WTC11 (cell line): ENCODE data around the gene FGF13. TPM values are rescaled to one million over a fixed set of nuclear protein-coding genes. Genes with fewer than 3 reads are reported as not detected.

Source experiments
- ATAC-seq: fragments of 200-7000 bp; cut with Tn5 transposase; 2 replicates; pipeline ENCODE4 v1.10.0; 2021; ENCODE audit warnings: mild to moderate bottlenecking, moderate library complexity
- CTCF ChIA-PET: fragments of 300-600 bp; sonication (Branson Sonifier 250); formaldehyde crosslinking; loops from one replicate; lab custom pipeline; 2021; ENCODE audit warnings: antibody characterized with exemption; lab: Charles Lee
- POLR2A ChIA-PET: fragments of 350-600 bp; sonication (Branson Sonifier 250); formaldehyde crosslinking; loops from one replicate; lab custom pipeline; 2021; ENCODE audit warnings: antibody characterized with exemption; lab: Charles Lee
- DNase-seq: peaks from one replicate; pipeline ENCODE4 v3.0.0; 2021; ENCODE audit warnings: low spot score
- H3K27ac Mint-ChIP-seq: 2 replicates; pipeline ENCODE4 v1.8.0; 2021; ENCODE audit warnings: mixed read lengths
- H3K27me3 Mint-ChIP-seq: 2 replicates; pipeline ENCODE4 v1.8.0; 2021; ENCODE audit warnings: low read depth, mild to moderate bottlenecking, moderate library complexity, mixed read lengths
- H3K36me3 Mint-ChIP-seq: 2 replicates; pipeline ENCODE4 v1.8.0; 2021; ENCODE audit warnings: mixed read lengths
- H3K4me1 Mint-ChIP-seq: 2 replicates; pipeline ENCODE4 v1.8.0; 2022; ENCODE audit warnings: mixed read lengths
- H3K4me3 Mint-ChIP-seq: 2 replicates; pipeline ENCODE4 v1.8.0; 2021; ENCODE audit warnings: mild to moderate bottlenecking, moderate library complexity, mixed read lengths
- H3K9me3 Mint-ChIP-seq: 2 replicates; pipeline ENCODE4 v1.8.0; 2021; ENCODE audit warnings: mixed read lengths
- ATF1 ChIP-seq: sonication (generic); formaldehyde crosslinking; IDR thresholded peaks from 2 replicates; pipeline ENCODE4 v1.8.1; 2023; ENCODE audit warnings: mild to moderate bottlenecking, moderate library complexity, missing genetic modification reagents
- CREM ChIP-seq: sonication (generic); formaldehyde crosslinking; IDR thresholded peaks from 2 replicates; pipeline ENCODE4 v1.8.1; 2022; ENCODE audit warnings: mild to moderate bottlenecking, missing genetic modification reagents, moderate library complexity
- E2F5 ChIP-seq: sonication (generic); formaldehyde crosslinking; IDR thresholded peaks from 2 replicates; pipeline ENCODE4 v1.8.1; 2022; ENCODE audit warnings: mild to moderate bottlenecking, moderate library complexity, missing genetic modification reagents
- HMGA2 ChIP-seq: fragments of 250-450 bp; sonication (Bioruptor Pico); IDR thresholded peaks from 2 replicates; pipeline ENCODE4 v1.4.0; 2021; ENCODE audit warnings: mild to moderate bottlenecking, moderate library complexity
- IRF2 ChIP-seq: sonication (generic); formaldehyde crosslinking; IDR thresholded peaks from 2 replicates; pipeline ENCODE4 v1.8.0; 2022; ENCODE audit warnings: low read depth, missing genetic modification reagents, borderline replicate concordance
- JUN ChIP-seq: sonication (generic); formaldehyde crosslinking; IDR thresholded peaks from 2 replicates; pipeline ENCODE4 v1.8.0; 2023; ENCODE audit warnings: mild to moderate bottlenecking, missing genetic modification reagents
- MYBL2 ChIP-seq: sonication (generic); formaldehyde crosslinking; IDR thresholded peaks from 2 replicates; pipeline ENCODE4 v1.8.1; 2023; ENCODE audit warnings: mild to moderate bottlenecking, moderate library complexity, missing genetic modification reagents
- NFATC4 ChIP-seq: fragments of 250-450 bp; sonication (Bioruptor Pico); IDR thresholded peaks from 2 replicates; pipeline ENCODE4 v1.9.0; 2021; ENCODE audit warnings: mild to moderate bottlenecking
- NFYB ChIP-seq: sonication (generic); formaldehyde crosslinking; conservative IDR thresholded peaks from 2 replicates; pipeline ENCODE4 v1.8.0; 2022; ENCODE audit warnings: low read depth, missing genetic modification reagents
- NR1H2 ChIP-seq: sonication (generic); formaldehyde crosslinking; IDR thresholded peaks from 2 replicates; pipeline ENCODE4 v1.9.0; 2021; ENCODE audit warnings: mild to moderate bottlenecking, moderate library complexity, missing genetic modification reagents
- NR2C2 ChIP-seq: sonication (generic); formaldehyde crosslinking; IDR thresholded peaks from 2 replicates; pipeline ENCODE4 v1.8.0; 2022; ENCODE audit warnings: mild to moderate bottlenecking, missing genetic modification reagents
- NR3C1 ChIP-seq: sonication (generic); formaldehyde crosslinking; conservative IDR thresholded peaks from 2 replicates; pipeline ENCODE4 v1.8.1; 2023; ENCODE audit warnings: low read depth, mild to moderate bottlenecking, missing genetic modification reagents
- PRRX2 ChIP-seq: fragments of 250-450 bp; sonication (Bioruptor Pico); IDR thresholded peaks from 2 replicates; pipeline ENCODE4 v1.8.0; 2021; ENCODE audit warnings: mild to moderate bottlenecking
- SMAD4 ChIP-seq: sonication (generic); formaldehyde crosslinking; IDR thresholded peaks from 2 replicates; pipeline ENCODE4 v1.8.0; 2022; ENCODE audit warnings: mild to moderate bottlenecking, missing genetic modification reagents
- TCF7 ChIP-seq: sonication (generic); formaldehyde crosslinking; IDR thresholded peaks from 2 replicates; pipeline ENCODE4 v1.8.0; 2022; ENCODE audit warnings: mild to moderate bottlenecking, low read depth, missing genetic modification reagents, moderate library complexity
- TEAD1 ChIP-seq: sonication (generic); formaldehyde crosslinking; IDR thresholded peaks from 2 replicates; pipeline ENCODE4 v1.8.0; 2022; ENCODE audit warnings: mild to moderate bottlenecking, missing genetic modification reagents
- TP53 ChIP-seq: sonication (generic); formaldehyde crosslinking; IDR thresholded peaks from 2 replicates; pipeline ENCODE4 v1.8.1; 2023; ENCODE audit warnings: mild to moderate bottlenecking, missing genetic modification reagents
- ZNF396 ChIP-seq: fragments of 250-450 bp; sonication (Bioruptor Pico); IDR thresholded peaks from 2 replicates; pipeline ENCODE4 v1.8.0; 2021; ENCODE audit warnings: mild to moderate bottlenecking, moderate library complexity, borderline replicate concordance
- ZNF423 ChIP-seq: fragments of 250-450 bp; sonication (Bioruptor Pico); IDR thresholded peaks from 2 replicates; pipeline ENCODE4 v2.1.2; 2022; ENCODE audit warnings: mild to moderate bottlenecking, moderate library complexity
- total RNA-seq: library from RNA; stranded (reverse); gene quantifications from 3 replicates; pipeline ENCODE4 v1.2.3, GENCODE V29; 2021
- TF ChIP-seq, protein P1 (sequence below): sonication (generic); formaldehyde crosslinking; IDR thresholded peaks from 2 replicates; pipeline ENCODE4 v1.8.0; 2022; ENCODE audit warnings: mild to moderate bottlenecking, missing genetic modification reagents
- TF ChIP-seq, protein P2 (sequence below): sonication (generic); formaldehyde crosslinking; IDR thresholded peaks from 2 replicates; pipeline ENCODE4 v1.8.1; 2022; ENCODE audit warnings: missing genetic modification reagents, borderline replicate concordance
- TF ChIP-seq, protein P3 (sequence below): sonication (generic); formaldehyde crosslinking; IDR thresholded peaks from 2 replicates; pipeline ENCODE4 v1.8.1; 2023; ENCODE audit warnings: mild to moderate bottlenecking, missing genetic modification reagents, borderline replicate concordance

FGF13 gene
- total RNA-seq, 1 experiment from 2014 or later, result 32.1 TPM

DNA sequence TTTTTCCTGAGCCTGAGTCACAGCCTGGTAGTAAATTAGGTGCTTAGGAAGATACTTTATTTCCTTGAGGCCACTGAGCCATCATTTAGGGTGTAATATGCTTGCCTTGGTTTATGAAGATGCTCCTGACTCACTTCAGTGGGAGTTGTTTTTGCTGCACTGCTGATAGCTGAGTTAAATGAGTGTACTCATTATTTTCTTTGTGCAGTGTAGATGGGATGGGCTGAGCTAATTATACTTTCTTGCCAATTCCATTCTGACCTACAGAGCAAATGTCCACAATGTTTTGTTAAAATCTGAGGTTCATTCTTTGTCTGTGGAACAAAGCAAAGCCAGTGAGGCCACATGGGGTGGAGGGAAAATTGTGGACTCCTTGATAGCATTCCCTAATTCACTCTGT lies 60.0 kb downstream of the FGF13 start (continued):
- TF ChIP-seq ZNF396 (no peak), NR1H2 (no peak)
- TF ChIP-seq, protein P1, sequence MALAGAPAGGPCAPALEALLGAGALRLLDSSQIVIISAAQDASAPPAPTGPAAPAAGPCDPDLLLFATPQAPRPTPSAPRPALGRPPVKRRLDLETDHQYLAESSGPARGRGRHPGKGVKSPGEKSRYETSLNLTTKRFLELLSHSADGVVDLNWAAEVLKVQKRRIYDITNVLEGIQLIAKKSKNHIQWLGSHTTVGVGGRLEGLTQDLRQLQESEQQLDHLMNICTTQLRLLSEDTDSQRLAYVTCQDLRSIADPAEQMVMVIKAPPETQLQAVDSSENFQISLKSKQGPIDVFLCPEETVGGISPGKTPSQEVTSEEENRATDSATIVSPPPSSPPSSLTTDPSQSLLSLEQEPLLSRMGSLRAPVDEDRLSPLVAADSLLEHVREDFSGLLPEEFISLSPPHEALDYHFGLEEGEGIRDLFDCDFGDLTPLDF (CRISPR knock-in tag), result no peak

DNA sequence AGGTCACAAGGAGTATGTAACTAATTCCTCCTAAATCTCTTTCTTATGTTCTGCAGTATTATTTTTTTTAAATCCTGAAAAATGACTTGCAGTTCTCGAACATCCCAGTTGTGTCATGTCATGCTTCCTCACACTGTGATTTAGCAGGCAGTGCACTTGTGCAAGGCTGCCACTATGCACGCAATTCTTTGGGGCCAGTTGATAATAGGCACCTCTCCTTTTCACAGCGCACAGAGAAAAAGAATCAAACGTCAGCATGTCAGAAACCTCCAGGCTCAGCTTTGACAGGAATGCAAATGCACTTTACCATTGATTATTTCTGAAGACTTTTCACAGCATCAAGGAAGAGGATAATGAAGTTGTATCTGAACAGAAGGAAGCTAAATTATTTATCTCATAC lies 62.9 kb downstream of the FGF13 start:
- Mint-ChIP-seq H3K36me3 (no peaks in the 10 kb centered on the region), H3K4me1 (peaks cover 47% of the 10 kb centered on the region), H3K4me3 (no peak overlapping the region), H3K27ac (no peak overlapping the region), H3K27me3 (no peaks in the 10 kb centered on the region), H3K9me3 (no peaks in the 10 kb centered on the region)
- CTCF ChIA-PET, result no interaction called here
- TF ChIP-seq TEAD1 (no peak), NR3C1 (CRISPR knock-in tag) (no peak), E2F5 (CRISPR knock-in tag) (no peak), SMAD4 (CRISPR knock-in tag) (no peak), ATF1 (CRISPR knock-in tag) (no peak), NFYB (no peak), TCF7 (CRISPR knock-in tag) (no peak), MYBL2 (CRISPR knock-in tag) (no peak), CREM (no peak), ZNF396 (no peak), NR2C2 (CRISPR knock-in tag) (no peak), JUN (CRISPR knock-in tag) (no peak)
- TF ChIP-seq, protein P2, sequence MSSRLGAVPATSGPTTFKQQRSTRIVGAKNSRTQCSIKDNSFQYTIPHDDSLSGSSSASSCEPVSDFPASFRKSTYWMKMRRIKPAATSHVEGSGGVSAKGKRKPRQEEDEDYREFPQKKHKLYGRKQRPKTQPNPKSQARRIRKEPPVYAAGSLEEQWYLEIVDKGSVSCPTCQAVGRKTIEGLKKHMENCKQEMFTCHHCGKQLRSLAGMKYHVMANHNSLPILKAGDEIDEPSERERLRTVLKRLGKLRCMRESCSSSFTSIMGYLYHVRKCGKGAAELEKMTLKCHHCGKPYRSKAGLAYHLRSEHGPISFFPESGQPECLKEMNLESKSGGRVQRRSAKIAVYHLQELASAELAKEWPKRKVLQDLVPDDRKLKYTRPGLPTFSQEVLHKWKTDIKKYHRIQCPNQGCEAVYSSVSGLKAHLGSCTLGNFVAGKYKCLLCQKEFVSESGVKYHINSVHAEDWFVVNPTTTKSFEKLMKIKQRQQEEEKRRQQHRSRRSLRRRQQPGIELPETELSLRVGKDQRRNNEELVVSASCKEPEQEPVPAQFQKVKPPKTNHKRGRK (CRISPR knock-in tag), result no peak
- TF ChIP-seq, protein P3, sequence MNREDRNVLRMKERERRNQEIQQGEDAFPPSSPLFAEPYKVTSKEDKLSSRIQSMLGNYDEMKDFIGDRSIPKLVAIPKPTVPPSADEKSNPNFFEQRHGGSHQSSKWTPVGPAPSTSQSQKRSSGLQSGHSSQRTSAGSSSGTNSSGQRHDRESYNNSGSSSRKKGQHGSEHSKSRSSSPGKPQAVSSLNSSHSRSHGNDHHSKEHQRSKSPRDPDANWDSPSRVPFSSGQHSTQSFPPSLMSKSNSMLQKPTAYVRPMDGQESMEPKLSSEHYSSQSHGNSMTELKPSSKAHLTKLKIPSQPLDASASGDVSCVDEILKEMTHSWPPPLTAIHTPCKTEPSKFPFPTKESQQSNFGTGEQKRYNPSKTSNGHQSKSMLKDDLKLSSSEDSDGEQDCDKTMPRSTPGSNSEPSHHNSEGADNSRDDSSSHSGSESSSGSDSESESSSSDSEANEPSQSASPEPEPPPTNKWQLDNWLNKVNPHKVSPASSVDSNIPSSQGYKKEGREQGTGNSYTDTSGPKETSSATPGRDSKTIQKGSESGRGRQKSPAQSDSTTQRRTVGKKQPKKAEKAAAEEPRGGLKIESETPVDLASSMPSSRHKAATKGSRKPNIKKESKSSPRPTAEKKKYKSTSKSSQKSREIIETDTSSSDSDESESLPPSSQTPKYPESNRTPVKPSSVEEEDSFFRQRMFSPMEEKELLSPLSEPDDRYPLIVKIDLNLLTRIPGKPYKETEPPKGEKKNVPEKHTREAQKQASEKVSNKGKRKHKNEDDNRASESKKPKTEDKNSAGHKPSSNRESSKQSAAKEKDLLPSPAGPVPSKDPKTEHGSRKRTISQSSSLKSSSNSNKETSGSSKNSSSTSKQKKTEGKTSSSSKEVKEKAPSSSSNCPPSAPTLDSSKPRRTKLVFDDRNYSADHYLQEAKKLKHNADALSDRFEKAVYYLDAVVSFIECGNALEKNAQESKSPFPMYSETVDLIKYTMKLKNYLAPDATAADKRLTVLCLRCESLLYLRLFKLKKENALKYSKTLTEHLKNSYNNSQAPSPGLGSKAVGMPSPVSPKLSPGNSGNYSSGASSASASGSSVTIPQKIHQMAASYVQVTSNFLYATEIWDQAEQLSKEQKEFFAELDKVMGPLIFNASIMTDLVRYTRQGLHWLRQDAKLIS, result no peak
- ATAC-seq (no peak), DNase-seq (no peak)
- POLR2A ChIA-PET, result no interaction called here

DNA sequence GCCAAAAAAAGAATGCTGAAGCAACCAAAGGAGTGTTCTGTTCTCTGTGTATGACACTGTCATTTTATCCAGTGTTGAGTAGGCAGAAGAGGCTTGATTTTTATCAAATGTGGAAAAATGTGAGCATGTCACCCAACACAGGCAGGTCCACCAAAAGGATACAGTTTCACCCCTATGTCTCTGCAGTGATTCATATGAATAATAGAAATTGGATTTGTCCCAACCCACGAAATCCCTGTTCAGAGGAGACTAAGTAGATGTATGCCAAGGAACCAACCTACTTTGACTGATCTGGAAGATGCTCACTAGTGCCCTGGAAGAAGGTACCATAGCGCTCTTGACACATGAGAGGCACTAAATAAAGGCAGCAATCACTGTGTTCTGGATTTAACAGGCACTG lies 72.5 kb downstream of the FGF13 start:
- TF ChIP-seq HMGA2 (CRISPR knock-in tag) (no peak), ZNF423 (no peak), PRRX2 (CRISPR knock-in tag) (no peak), NR2C2 (CRISPR knock-in tag) (no peak), NFATC4 (CRISPR knock-in tag) (no peak), IRF2 (CRISPR knock-in tag) (no peak), TP53 (CRISPR knock-in tag) (no peak)
- TF ChIP-seq, all 79 proteins: peak for 0
- DNase-seq (no peak), ATAC-seq (no peak)
- Mint-ChIP-seq H3K36me3 (peaks cover 13% of the 10 kb centered on the region), H3K4me3 (no peak overlapping the region), H3K27me3 (no peaks in the 10 kb centered on the region), H3K4me1 (peaks cover 29% of the 10 kb centered on the region), H3K9me3 (no peaks in the 10 kb centered on the region), H3K27ac (no peak overlapping the region)
- POLR2A ChIA-PET, result no interaction called here
- CTCF ChIA-PET, result no interaction called here
